ENCODE measurements around the gene POLD4. TPM values are rescaled to one million over a fixed set of nuclear protein-coding genes. Genes with fewer than 3 reads are reported as not detected.

The POLD4 gene
- total RNA-seq, 1 donor from 2014 or later: 80.0 TPM

- peaks cover 68% of the 10 kb centered on the region for H3K4me1 ChIP-seq
- no peaks in the 10 kb centered on the region for H3K36me3 ChIP-seq
- TF ChIP-seq POLR2A (IDR thresholded peaks at IDR 0.05): no peak
- no peak for TF ChIP-seq POLR2AphosphoS5 (IDR thresholded peaks at IDR 0.05; ENCODE audit: insufficient read depth in 1 of 2, low read depth in 1 of 2)
- no peak for TF ChIP-seq CTCF (IDR thresholded peaks at IDR 0.05)
- H3K4me3 ChIP-seq: no peak overlapping the region
- H3K9me3 ChIP-seq: no peaks in the 10 kb centered on the region
- intact Hi-C loops (cut with DNase I): loop anchor here (5.0 to 10.0 kb wide), 2 partner anchors 32 to 155 kb away; partner anchors contain the start of genes CDK2AP2 and PITPNM1
- H3K27ac ChIP-seq: no peak overlapping the region
- DNase-seq (ENCODE audit: extremely low spot score in 2 of 2): no peak
- no peaks in the 10 kb centered on the region for H3K27me3 ChIP-seq
Measured at GRCh38 chr11:67349928-67350465, 3.3 kb downstream of the POLD4 start.

GRCh38 chr11:67349457-67349856 is 3.9 kb downstream of the POLD4 start:
- TF ChIP-seq POLR2A (IDR thresholded peaks at IDR 0.05): no peak
- TF ChIP-seq POLR2AphosphoS5 (IDR thresholded peaks at IDR 0.05; ENCODE audit: insufficient read depth in 1 of 2, low read depth in 1 of 2): no peak
- TF ChIP-seq CTCF (IDR thresholded peaks at IDR 0.05): no peak
- Histone ChIP-seq H3K9me3 (no peaks in the 10 kb centered on the region), H3K27ac (no peak overlapping the region), H3K36me3 (no peaks in the 10 kb centered on the region), H3K4me3 (no peak overlapping the region), H3K4me1 (peaks cover 64% of the 10 kb centered on the region), H3K27me3 (no peaks in the 10 kb centered on the region)
- no peak for DNase-seq (ENCODE audit: extremely low spot score in 2 of 2)
- intact Hi-C loops (cut with DNase I): loop anchor here (5.0 kb wide), 1 partner anchor 33 kb away; no protein-coding TSS in a partner anchor

- no peaks in the 10 kb centered on the region for H3K36me3 ChIP-seq
- DNase-seq (ENCODE audit: extremely low spot score in 2 of 2): no peak
- no peaks in the 10 kb centered on the region for H3K9me3 ChIP-seq
- TF ChIP-seq CTCF (IDR thresholded peaks at IDR 0.05) (no peak), POLR2AphosphoS5 (IDR thresholded peaks at IDR 0.05; ENCODE audit: insufficient read depth in 1 of 2, low read depth in 1 of 2) (no peak), POLR2A (IDR thresholded peaks at IDR 0.05) (no peak)
- no peak overlapping the region for H3K4me3 ChIP-seq
- H3K27ac ChIP-seq: no peak overlapping the region
- peaks cover 60% of the 10 kb centered on the region for H3K4me1 ChIP-seq
- H3K27me3 ChIP-seq: no peaks in the 10 kb centered on the region
- intact Hi-C loops (cut with DNase I): loop anchor here (5.0 kb wide), 1 partner anchor 33 kb away; no protein-coding TSS in a partner anchor
Measured at GRCh38 chr11:67349036-67349435, 4.3 kb downstream of the POLD4 start.

GRCh38 chr11:67347964-67348749 is 5.2 kb downstream of the POLD4 start:
- intact Hi-C loops (cut with DNase I): loop anchor here (5.0 kb wide), 1 partner anchor 34 kb away; no protein-coding TSS in a partner anchor
- no peak for DNase-seq (ENCODE audit: extremely low spot score in 2 of 2)
- Histone ChIP-seq H3K9me3 (no peaks in the 10 kb centered on the region), H3K4me3 (no peak overlapping the region), H3K36me3 (no peaks in the 10 kb centered on the region), H3K27ac (no peak overlapping the region), H3K27me3 (no peaks in the 10 kb centered on the region), H3K4me1 (peaks cover 55% of the 10 kb centered on the region)
- TF ChIP-seq CTCF (IDR thresholded peaks at IDR 0.05): no peak
- TF ChIP-seq POLR2A (IDR thresholded peaks at IDR 0.05): no peak
- TF ChIP-seq POLR2AphosphoS5 (IDR thresholded peaks at IDR 0.05; ENCODE audit: insufficient read depth in 1 of 2, low read depth in 1 of 2): no peak
